Ishikawa (cell line): ENCODE measurements around the gene RNF44.

Source experiments
- FOXM1 ChIP-seq: IDR thresholded peaks from 2 replicates; pipeline ENCODE4 v1.6.1; 2012; ENCODE audit warnings: low read depth, borderline replicate concordance
- RAD21 ChIP-seq: IDR thresholded peaks from 2 replicates; pipeline ENCODE4 v1.6.1; 2012; ENCODE audit warnings: low read depth
- REST ChIP-seq: IDR thresholded peaks from 2 replicates; pipeline ENCODE4 v1.6.1; 2012; ENCODE audit warnings: low read depth, mild to moderate bottlenecking
- TAF1 ChIP-seq: IDR thresholded peaks from 2 replicates; pipeline ENCODE4 v1.6.1; 2012; ENCODE audit warnings: low read depth, mild to moderate bottlenecking
- YY1 ChIP-seq: IDR thresholded peaks from 2 replicates; pipeline ENCODE4 v1.6.1; 2012; ENCODE audit warnings: low read depth

- TF ChIP-seq RAD21 (no peak), YY1 (no peak), REST (no peak), TAF1 (no peak), FOXM1 (no peak)
Measured at GRCh38 chr5:176491101-176491502, 46.1 kb downstream of the RNF44 start.
